Activated naive CD4-positive, alpha-beta T cell treated with anti-CD3 and anti-CD28 coated beads, Interleukin-2, amount 50 U/mL, for 16 hours (primary cell): ENCODE measurements around the gene KCNC1.

Experiments used
- DNase-seq: peaks from one replicate; pipeline ENCODE4 v3.0.0-alpha.2; 2020

Gene KCNC1

GRCh38 chr11:17739945-17740338, 5.4 kb downstream of the KCNC1 start:
- no peak for DNase-seq

DNA sequence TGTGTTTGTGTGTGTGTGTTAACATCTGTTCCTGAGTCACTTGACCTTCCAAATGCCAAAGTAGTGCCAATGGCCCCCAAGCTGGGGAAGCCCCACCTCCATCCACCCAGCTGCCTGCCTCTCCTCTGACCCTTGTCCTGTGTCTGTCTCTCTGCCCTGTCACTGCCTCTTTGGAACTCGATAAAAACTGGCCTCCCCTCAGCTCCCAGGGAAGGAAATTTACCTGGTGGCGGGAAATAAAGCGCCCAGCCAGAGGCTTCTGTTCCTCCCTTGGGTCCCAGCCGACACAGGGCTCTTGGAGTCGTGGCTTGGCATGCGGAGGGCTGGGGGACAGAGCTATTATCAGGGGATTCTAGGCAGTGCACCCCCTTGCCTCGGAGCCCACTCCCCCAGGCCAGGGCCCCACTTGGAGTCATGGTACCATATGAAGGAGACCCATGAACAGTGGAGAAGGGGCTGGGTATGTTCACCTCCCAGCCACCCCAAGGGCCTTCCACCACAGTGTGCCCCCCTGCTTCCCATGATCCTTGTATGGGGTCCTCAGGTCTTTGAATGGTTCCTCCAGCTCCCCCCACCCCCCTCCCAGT, 6.2 kb downstream of the KCNC1 start:
- no peak for DNase-seq

DNA sequence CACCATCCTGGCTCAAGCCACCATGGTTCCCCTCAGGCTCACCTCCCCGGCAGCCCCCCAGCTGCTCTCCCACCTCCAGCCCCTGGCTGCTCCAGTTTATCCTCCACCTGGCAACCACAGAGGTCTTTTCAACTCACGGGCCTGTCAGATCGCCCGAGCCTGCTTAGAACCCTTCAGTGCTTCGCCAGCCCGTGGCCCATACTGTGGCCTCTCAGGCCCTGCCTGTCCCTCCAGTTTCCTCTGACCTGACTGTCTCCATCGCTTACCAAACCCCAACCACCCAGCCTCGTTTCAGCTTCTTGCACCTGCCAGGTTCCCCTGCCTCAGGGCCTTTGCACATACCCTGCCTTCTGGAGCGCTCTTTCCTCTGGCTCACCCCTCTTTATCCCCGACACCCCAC, 6.9 kb downstream of the KCNC1 start:
- no peak for DNase-seq

DNA sequence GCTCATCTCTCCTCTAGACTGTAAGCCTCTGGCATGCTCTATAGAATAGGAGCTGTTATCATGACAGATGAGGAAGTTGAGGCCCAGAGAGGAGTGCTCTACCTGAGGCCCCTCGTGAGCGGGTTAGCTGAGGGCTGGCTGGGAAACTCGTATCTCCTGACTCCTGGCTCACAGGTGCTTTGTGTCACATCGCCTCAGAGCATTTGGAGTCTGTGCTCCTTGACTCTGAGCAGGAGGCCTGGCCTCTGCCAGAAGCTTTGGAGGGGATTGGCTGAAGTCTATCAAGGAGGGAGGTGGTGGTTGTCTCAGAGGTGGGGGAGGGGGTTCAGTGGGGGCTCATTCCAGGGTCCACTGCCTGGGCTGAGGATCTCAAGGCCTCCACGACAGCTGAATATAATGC, 7.4 kb downstream of the KCNC1 start:
- DNase-seq, result no peak

DNA sequence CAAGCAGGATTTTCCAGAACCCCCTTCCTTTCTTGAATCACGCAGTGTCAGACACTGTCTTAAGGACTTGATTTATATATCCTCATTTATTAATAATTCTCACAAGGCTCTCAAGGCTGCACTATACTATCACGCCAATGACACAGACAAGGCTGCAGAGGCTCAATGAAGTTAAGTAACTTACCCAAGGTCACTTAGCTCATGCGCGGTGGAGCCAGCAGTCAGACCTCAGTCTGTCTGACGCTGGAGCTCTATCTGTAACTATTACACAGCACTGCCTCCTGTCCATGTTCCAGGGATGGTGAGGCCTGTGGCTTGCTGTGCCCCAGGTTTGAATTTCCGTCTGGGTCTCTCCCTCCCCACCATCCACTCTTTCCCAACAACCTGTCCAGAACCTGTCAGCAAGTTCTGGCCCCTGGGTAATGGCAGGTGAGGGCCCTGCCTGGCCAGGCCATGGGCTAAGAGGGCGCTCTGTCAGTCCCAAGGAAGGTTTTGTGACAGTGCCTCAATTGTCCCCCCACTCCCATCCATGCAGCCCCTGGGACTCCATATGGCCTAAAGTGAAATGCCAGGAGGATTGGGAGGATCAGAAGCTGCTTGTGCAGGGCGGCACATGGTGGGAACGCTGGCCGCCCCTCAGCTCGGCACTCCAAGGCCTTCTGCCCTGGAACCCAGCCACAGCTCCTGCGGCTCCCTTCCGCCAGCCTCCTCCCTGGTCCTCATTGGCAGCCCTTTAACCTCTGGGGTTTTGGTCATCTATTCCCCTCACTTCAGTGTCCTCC, 8.6 kb downstream of the KCNC1 start:
- no peak for DNase-seq

DNA sequence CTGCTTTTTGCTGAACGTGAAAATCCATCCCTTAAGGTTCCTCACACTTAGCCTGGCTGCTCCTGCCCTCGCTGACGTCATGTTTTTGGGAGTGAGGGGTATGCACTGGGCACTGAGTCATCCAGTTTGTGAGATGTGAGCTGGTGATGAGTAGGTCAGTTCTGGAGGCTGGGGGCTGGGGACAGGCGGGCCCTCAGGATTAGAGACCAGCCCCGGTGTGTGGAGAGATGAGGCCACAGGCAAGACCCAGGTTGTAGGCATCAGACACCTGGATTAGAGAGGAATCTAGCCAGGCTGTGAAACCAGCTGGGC, 9.2 kb downstream of the KCNC1 start:
- DNase-seq, result no peak

DNA sequence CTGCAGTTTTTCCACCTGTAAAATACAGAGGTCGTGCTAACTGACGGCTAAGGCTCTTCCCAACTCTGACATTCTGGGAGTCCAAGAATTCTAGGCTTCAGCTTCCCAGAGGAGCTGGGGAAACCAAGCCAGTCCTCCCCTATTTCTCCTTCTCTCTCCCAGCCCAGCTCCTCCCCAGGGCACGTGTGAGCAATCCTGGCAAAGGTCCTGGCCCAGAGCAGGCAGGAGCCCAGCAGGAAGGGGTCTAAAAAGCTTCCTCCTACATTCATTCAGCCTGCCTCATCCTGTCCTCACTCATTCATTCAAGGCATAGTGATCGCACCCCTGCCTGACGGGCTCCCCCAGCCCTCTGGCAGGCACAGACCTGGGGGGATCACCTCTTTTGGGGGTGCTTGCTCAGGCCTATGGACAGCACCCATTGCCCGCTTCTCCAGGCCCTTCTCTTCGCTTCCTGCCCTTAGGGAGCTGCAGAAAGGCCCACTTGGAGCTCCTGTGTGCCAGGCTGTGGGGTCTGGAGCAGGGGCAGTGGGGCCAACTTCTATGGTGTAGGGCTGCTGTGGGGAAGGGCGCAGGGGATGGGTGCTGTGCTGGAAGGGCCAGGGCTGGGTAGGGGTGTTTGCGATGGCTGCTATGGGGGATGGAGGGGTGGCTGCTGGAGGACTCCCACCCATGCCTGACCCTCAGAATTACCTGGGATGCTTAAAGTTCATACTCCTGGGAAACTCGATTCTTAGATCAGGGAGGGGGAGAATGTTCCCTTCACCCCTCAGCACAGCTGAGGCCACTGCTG, 9.8 kb downstream of the KCNC1 start:
- no peak for DNase-seq

- no peak for DNase-seq
These were observed 10.6 kb downstream of the KCNC1 start for GRCh38 chr11:17745023-17745772.

DNA sequence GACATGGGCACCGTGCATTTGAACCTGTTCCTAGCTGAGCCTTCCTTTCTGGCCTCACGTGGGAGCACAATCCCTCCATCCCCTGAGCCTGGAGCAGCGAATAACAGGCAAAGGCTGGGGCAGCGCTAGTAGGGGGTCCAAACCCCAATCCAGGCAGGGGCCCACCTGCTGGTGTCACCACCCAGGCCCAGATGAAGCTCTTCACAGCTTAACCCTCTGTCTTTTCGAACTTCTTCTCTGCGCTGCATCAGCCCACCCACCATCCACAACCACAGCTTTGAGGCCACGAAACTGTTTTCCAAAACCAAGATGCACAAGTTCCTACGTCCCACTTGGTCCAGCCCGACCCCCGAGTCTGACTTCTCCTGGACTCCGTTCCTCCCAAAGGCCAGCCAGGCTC, 11.5 kb downstream of the KCNC1 start:
- no peak for DNase-seq

DNA sequence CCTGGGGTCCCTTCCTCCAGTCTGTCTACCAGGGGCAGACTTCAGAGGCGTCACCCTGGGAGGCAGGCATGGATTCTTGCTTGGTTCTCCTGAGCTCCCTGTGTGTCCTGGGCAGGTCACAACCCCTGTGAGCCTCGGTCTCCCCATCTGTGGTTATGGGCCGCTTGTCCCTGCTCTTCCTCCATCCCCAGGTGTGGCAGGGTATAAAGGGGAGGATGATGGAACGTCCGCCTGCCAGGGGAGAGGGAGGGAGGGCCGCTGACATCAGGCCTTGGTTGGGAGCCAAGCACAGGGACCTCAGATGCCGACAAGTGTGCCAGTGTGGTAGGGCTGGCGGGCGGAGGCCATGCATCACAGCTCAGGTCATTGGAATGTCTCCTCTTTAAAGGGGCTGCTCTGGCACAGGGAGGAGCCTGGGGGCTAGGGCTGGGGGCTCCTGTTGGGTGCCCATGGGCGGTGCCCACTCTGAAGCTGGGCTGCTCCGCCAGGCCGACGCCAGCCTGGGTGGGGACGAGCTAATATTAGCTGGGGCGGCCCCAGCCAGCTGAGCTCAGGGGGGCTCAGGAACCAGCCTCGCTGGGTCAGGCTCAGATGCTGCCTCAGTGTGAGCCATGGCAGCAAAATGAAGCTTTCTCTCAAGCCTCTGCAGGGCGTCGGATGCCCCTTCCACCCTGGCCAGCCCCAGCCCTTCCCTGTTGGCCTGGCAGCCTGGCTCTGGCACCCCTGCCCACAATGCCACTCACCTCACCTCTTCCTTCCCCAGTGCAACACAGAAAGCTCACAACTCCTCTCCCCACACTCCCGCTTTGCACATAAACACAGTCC, 12.8 kb downstream of the KCNC1 start:
- no peak for DNase-seq

GRCh38 chr11:17748044-17748443, 13.5 kb downstream of the KCNC1 start:
- DNase-seq, result no peak

- no peak for DNase-seq
These were observed 14.5 kb downstream of the KCNC1 start for GRCh38 chr11:17748761-17749721.

DNA sequence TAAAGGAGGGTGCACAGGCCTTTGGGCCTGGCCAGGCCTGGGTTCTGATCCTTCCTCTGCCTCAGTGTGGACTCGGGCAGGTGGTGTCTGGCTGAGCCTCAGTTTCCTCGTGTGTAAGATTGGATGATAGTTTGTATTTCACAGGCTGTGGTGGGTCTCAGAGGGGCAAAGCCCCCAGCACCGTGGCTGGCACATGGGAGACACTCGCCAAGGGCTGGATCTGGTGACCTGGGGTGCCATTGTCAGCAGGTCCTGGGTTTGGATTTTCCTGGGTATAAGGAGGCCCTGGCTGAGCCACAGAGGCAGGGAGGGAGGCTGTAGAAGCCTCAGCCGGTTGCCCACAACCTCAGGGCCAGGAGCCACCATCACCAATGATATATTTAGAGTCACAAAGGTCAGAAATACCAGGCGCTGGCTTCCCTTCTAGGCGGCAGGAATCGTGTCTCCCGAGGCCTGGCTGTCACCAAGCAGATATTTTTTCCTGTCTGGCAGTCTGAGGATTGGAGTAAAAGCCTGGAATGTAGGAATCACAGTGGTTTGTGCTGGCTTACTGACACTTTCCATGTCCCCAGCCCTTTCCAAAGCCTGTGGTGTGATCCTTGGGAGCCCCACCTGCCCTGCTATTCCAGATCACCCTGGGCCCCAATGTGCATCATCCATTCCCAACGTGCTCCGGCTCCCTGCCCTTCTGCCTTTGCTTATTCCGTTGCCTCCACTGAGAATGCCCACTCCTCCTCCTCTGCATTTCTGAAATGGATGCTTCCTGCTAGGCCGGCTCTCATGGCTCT, 15.6 kb downstream of the KCNC1 start:
- no peak for DNase-seq

GRCh38 chr11:17750801-17751165, 16.2 kb downstream of the KCNC1 start:
- DNase-seq, result no peak

DNA sequence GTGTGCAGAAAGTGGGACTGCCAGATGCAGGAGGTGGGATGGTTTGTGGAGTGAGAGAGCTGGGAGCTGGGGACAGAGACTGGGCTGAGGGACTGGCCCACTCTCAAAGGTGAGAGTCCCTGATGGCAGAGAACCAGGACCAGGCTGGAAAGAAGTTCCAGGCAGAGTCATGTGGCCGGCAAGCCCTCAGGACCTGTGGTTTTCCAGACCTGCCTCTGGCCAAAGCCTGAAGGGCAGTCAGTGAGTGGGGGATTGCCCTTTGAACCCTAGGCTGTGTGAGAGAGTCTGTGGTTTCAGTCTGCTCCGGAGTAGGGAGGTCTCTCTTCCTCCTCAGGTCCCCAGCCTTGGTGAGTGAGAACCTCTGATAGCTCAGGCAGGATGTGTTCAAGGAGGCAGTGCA, 17.0 kb downstream of the KCNC1 start:
- no peak for DNase-seq

- no peak for DNase-seq
These were observed 17.6 kb downstream of the KCNC1 start for GRCh38 chr11:17752144-17752543.

GRCh38 chr11:17753153-17753552, 18.6 kb downstream of the KCNC1 start:
- DNase-seq, result no peak

- DNase-seq, result no peak
These were observed 19.1 kb downstream of the KCNC1 start for GRCh38 chr11:17753641-17754040.

DNA sequence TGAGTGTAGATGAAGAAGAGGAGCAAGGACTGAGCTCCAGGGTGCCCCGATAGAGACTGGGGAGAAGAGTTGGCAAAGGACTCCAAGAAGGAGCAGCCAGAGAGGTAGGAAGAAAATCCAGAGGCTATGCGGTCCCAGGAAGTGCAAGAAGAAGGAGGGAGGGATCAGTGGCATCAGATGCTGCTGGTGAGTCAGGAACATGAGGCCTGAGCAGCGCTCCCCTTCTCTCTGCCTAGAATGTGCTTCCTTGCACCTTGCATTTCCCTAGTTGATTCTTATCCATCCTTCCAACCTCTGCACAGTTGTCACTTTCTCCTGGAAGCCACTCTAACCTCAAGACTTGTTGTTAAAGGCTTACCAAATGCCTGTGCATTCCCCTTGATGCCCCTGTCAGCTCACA, 21.3 kb downstream of the KCNC1 start:
- DNase-seq, result no peak
